Activated T-helper 17 cell treated with anti-CD3 and anti-CD28 coated beads, Interleukin-2, amount 50 U/mL, for 72 hours (primary cell): ENCODE data around the gene SLC6A6. TPM values are rescaled to one million over a fixed set of nuclear protein-coding genes. Genes with fewer than 3 reads are reported as not detected.

Source experiments
- ATAC-seq: fragments of 150-1000 bp; cut with Tn5 transposase; replicated peaks from 2 replicates; pipeline ENCODE4 v1.10.0; 2021; ENCODE audit warnings: mild to moderate bottlenecking, moderate library complexity
- H3K27ac Mint-ChIP-seq: one replicate; pipeline ENCODE4 v1.8.0; 2022; ENCODE audit warnings: mixed read lengths
- H3K27me3 Mint-ChIP-seq: one replicate; pipeline ENCODE4 v1.8.0; 2022; ENCODE audit warnings: mixed read lengths
- H3K36me3 Mint-ChIP-seq: one replicate; pipeline ENCODE4 v1.8.0; 2022; ENCODE audit warnings: low read depth, mild to moderate bottlenecking, mixed read lengths
- H3K4me1 Mint-ChIP-seq: one replicate; pipeline ENCODE4 v1.8.0; 2022; ENCODE audit warnings: mixed read lengths
- H3K4me3 Mint-ChIP-seq: one replicate; pipeline ENCODE4 v1.8.0; 2022; ENCODE audit warnings: mild to moderate bottlenecking, mixed read lengths
- H3K9me3 Mint-ChIP-seq: one replicate; pipeline ENCODE4 v1.8.0; 2022; ENCODE audit warnings: mixed read lengths
- total RNA-seq, 2 donors: library from RNA; stranded (reverse); gene quantifications; one replicate each; pipeline ENCODE4 v1.2.3, GENCODE V29; 2022

The SLC6A6 gene
- total RNA-seq, 2 donors from 2014 or later = 80.1 to 219 TPM

GRCh38 chr3:14460342-14461005, 58.1 kb downstream of the SLC6A6 start:
- Mint-ChIP-seq H3K9me3 (no peaks in the 10 kb centered on the region), H3K4me3 (no peak overlapping the region), H3K4me1 (peaks cover 20% of the 10 kb centered on the region), H3K27ac (peak overlapping the region; percentile 85), H3K36me3 (peaks cover 96% of the 10 kb centered on the region), H3K27me3 (no peaks in the 10 kb centered on the region)
- ATAC-seq = no peak

DNA sequence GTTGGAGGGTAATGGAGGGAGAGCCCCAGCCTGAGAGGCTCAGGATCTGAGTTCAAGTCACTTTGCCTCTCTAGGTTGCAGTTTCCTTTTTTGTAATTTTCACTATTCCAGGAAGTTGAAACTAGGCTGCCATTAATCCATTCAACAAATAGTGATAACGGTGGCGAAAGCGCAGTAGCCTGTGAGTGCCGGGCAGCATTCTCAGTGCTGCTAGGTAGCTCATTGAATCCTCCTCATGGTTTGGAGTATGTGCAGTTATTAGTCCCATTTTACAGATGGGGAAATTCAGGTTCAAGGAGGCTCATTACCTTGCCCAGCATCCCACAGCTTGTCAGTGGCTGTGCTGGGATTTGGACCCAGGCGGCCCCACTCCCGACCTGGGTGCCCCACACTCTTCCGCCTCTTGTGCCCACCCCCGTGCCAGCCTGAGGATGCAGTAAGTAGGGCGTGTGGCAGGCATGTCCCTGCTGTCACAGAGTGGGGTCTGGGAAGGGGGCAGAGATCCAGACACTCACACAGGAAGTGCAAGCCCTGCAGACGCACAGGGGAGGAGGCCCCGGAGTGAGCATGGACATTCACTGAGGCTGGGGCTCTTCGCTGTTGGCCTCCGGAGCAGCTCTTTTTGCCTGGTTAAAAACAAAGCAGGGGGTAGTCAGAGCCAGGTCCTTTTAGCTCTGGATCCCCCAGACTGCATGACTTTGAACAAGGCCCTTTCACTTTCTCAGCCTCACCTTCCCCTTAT, 58.8 kb downstream of the SLC6A6 start:
- Mint-ChIP-seq H3K9me3 (no peaks in the 10 kb centered on the region), H3K4me1 (peaks cover 20% of the 10 kb centered on the region), H3K36me3 (peaks cover 96% of the 10 kb centered on the region), H3K27ac (peak overlapping the region; percentile 85), H3K4me3 (no peak overlapping the region), H3K27me3 (no peaks in the 10 kb centered on the region)
- ATAC-seq = no peak

DNA sequence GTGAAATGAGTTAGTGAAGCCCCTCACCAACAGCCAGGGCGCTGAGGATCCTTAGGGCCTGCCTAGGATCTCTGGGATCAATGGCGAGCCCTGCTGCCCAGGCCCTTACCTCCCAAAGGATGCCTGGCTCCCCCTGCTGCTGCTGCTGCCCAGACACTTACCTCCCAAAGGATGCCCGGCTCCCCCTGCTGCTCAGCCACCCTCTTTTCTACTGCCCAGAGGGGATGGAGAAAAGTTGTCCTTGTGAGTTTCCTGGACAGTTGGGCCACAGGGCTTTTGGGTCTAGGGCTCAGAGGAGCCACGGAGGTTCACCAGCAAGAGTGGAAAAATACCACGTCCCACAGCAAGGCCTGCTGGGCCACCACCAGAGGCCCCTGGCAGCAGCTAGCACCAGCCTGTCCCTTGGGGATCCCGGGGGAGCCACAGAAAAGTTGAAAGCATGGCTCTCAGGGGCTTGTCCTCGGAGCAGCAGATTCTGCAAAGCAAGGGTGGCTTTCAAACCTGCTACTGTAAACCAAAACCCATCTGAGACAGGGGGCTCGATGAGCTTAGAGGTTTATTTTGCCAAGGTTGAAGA, 59.4 kb downstream of the SLC6A6 start:
- Mint-ChIP-seq H3K27me3 (no peaks in the 10 kb centered on the region), H3K36me3 (peaks cover 99% of the 10 kb centered on the region), H3K4me3 (peak overlapping the region; percentile 26), H3K9me3 (no peaks in the 10 kb centered on the region), H3K4me1 (peaks cover 20% of the 10 kb centered on the region), H3K27ac (peak overlapping the region; percentile 85)
- no peak for ATAC-seq

DNA sequence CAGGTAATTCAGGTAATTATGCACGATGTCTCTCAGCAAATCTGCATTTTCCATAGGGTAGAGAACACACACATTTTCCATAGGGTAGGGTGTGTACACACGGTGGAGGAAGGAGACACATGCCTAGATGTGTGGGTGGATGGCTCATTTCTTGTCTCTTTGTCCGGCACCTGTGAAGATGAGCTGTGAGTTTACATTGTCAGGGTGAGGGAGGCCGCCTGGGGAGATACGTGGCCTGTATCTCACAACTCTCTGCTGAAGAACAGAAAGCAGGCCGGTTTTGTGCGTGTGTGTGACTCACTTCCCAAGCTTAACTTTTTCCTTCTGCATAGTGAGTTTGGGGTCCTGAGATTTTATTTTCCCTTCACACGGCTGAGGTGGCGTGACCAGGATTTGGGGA, 60.3 kb downstream of the SLC6A6 start:
- peak overlapping the region; percentile 85 for H3K27ac Mint-ChIP-seq
- peaks cover 20% of the 10 kb centered on the region for H3K4me1 Mint-ChIP-seq
- H3K9me3 Mint-ChIP-seq = no peaks in the 10 kb centered on the region
- H3K36me3 Mint-ChIP-seq = peaks cover 100% of the 10 kb centered on the region
- ATAC-seq = peak; percentile 77
- H3K4me3 Mint-ChIP-seq = peak overlapping the region; percentile 26
- no peaks in the 10 kb centered on the region for H3K27me3 Mint-ChIP-seq

GRCh38 chr3:14463330-14464140, 61.1 kb downstream of the SLC6A6 start:
- H3K36me3 Mint-ChIP-seq = peaks cover 100% of the 10 kb centered on the region
- no peaks in the 10 kb centered on the region for H3K27me3 Mint-ChIP-seq
- peaks cover 20% of the 10 kb centered on the region for H3K4me1 Mint-ChIP-seq
- peak overlapping the region; percentile 85 for H3K27ac Mint-ChIP-seq
- peak overlapping the region; percentile 26 for H3K4me3 Mint-ChIP-seq
- no peak for ATAC-seq
- no peaks in the 10 kb centered on the region for H3K9me3 Mint-ChIP-seq

- peaks cover 100% of the 10 kb centered on the region for H3K36me3 Mint-ChIP-seq
- no peaks in the 10 kb centered on the region for H3K9me3 Mint-ChIP-seq
Measured at GRCh38 chr3:14464141-14464465, 61.7 kb downstream of the SLC6A6 start.

DNA sequence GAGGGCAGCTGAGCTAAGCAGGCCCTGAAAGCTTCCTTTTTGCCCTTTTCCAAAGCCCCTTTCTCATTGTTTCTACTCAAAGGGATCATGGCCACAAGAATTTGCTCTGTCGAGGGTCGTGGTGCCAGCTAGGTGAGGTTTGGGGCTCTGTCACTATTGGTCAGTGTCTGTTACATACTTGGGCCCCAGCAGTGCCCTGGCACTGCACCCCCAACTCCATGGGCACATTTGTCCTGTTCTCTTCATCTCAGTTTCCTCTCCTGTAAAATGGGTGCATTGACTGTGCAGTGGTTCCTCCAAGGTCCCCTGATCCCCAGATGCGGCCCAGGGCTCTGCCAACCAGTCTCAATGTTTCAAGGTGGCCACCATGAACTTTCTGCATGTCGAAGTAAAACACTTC, 62.1 kb downstream of the SLC6A6 start:
- H3K27ac Mint-ChIP-seq = peak overlapping the region; percentile 85
- H3K36me3 Mint-ChIP-seq = peaks cover 98% of the 10 kb centered on the region
- H3K4me1 Mint-ChIP-seq = peaks cover 14% of the 10 kb centered on the region
- no peaks in the 10 kb centered on the region for H3K9me3 Mint-ChIP-seq
- no peak for ATAC-seq
- no peak overlapping the region for H3K4me3 Mint-ChIP-seq
- H3K27me3 Mint-ChIP-seq = no peaks in the 10 kb centered on the region

More at GRCh38 chr3:14464141-14464465, 61.7 kb downstream of the SLC6A6 start:
- ATAC-seq = no peak
- H3K27me3 Mint-ChIP-seq = no peaks in the 10 kb centered on the region
- H3K4me1 Mint-ChIP-seq = peaks cover 16% of the 10 kb centered on the region
- H3K27ac Mint-ChIP-seq = peak overlapping the region; percentile 85
- H3K4me3 Mint-ChIP-seq = no peak overlapping the region

- ATAC-seq = no peak
- H3K4me1 Mint-ChIP-seq = peaks cover 8% of the 10 kb centered on the region
- H3K4me3 Mint-ChIP-seq = no peak overlapping the region
- peak overlapping the region; percentile 85 for H3K27ac Mint-ChIP-seq
- no peaks in the 10 kb centered on the region for H3K9me3 Mint-ChIP-seq
- peaks cover 97% of the 10 kb centered on the region for H3K36me3 Mint-ChIP-seq
- no peaks in the 10 kb centered on the region for H3K27me3 Mint-ChIP-seq
Measured at GRCh38 chr3:14465425-14465824, 63.0 kb downstream of the SLC6A6 start.

DNA sequence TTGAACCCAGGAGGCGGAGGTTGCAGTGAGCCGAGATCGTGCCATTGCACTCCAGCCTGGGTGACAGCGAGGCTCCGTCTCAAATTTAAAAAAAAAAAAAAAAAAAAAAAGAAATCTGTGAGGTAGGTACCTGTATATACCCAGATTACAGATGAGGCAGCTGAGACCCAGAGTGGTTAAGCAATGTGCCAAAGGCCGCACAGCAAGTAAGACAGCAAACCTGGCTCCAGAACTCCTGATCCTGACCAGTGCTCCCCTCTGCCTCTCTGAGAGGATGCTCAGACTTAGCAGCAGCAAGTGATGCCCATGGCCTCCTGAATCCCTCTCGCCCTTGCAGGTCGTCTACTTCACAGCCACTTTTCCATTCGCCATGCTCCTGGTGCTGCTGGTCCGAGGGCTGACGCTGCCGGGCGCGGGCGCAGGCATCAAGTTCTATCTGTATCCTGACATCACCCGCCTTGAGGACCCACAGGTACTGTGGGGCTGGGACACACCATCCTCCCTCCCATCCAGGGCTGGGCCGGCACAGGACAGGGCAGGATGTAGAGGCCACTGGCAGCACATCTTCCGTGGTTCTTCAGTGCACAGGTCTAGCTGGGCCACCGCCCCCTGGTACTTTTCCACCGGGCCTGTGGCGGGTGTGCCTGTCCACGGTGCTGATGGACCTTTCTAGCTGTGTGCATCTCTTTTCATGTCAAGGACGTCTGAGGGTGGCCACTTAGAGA, 63.9 kb downstream of the SLC6A6 start:
- H3K36me3 Mint-ChIP-seq = peaks cover 97% of the 10 kb centered on the region
- no peak overlapping the region for H3K27ac Mint-ChIP-seq
- no peaks in the 10 kb centered on the region for H3K9me3 Mint-ChIP-seq
- no peaks in the 10 kb centered on the region for H3K27me3 Mint-ChIP-seq
- no peak for ATAC-seq
- H3K4me1 Mint-ChIP-seq = peaks cover 6% of the 10 kb centered on the region
- no peak overlapping the region for H3K4me3 Mint-ChIP-seq

- Mint-ChIP-seq H3K4me1 (peaks cover 7% of the 10 kb centered on the region), H3K27ac (peak overlapping the region; percentile 56), H3K36me3 (peaks cover 97% of the 10 kb centered on the region), H3K27me3 (no peaks in the 10 kb centered on the region), H3K4me3 (no peak overlapping the region), H3K9me3 (no peaks in the 10 kb centered on the region)
- peak; percentile 19 for ATAC-seq
Measured at GRCh38 chr3:14467814-14468620, 65.6 kb downstream of the SLC6A6 start.

DNA sequence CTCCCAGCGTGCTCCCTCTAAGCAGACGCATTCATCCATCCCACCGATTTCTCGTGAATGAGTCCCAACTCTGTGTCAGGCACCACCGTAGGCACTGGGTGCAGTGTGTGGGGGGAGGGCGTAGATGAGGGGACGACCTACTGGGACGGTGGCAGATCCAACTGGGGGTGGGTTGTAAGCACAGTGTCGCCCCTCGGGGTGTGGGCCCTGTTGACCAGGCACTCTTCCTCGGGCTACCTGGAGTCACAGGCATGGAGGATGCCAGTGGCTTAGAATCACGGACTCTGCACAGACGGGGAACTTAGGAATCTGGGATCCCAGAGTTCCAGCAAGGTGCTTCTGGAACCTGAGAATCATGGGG, 66.2 kb downstream of the SLC6A6 start:
- Mint-ChIP-seq H3K9me3 (no peaks in the 10 kb centered on the region), H3K27me3 (no peaks in the 10 kb centered on the region), H3K27ac (no peak overlapping the region), H3K4me3 (no peak overlapping the region), H3K36me3 (peaks cover 97% of the 10 kb centered on the region), H3K4me1 (peaks cover 7% of the 10 kb centered on the region)
- ATAC-seq = no peak

GRCh38 chr3:14470461-14470860, 68.1 kb downstream of the SLC6A6 start:
- no peak overlapping the region for H3K27ac Mint-ChIP-seq
- H3K27me3 Mint-ChIP-seq = no peaks in the 10 kb centered on the region
- H3K4me1 Mint-ChIP-seq = peaks cover 7% of the 10 kb centered on the region
- no peaks in the 10 kb centered on the region for H3K9me3 Mint-ChIP-seq
- H3K36me3 Mint-ChIP-seq = peaks cover 97% of the 10 kb centered on the region
- no peak overlapping the region for H3K4me3 Mint-ChIP-seq
- no peak for ATAC-seq

DNA sequence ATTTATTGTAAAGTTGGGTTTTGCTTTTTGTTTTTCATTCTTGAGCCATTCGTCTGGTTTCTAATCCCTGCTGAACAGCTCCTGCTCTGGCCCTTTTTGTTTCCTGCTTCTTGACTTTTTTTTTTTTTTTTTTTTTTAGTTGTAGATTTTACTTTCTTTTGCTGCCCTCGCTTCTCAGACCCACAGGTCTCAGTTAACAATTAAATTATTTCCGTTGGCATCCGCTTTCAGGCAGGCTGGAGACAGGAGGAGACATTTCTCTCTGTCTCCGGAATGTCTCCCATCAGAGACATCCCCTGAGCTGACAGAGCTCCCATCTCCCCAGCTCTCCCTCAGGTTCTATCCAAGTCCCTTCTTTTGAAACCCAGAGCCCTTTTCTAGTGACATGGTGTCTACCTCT, 68.6 kb downstream of the SLC6A6 start:
- H3K27ac Mint-ChIP-seq = peak overlapping the region; percentile 86
- no peak for ATAC-seq
- no peaks in the 10 kb centered on the region for H3K27me3 Mint-ChIP-seq
- no peak overlapping the region for H3K4me3 Mint-ChIP-seq
- peaks cover 7% of the 10 kb centered on the region for H3K4me1 Mint-ChIP-seq
- peaks cover 97% of the 10 kb centered on the region for H3K36me3 Mint-ChIP-seq
- no peaks in the 10 kb centered on the region for H3K9me3 Mint-ChIP-seq
